Measurements from ENCODE around the gene CDKL2. TPM values are rescaled to one million over a fixed set of nuclear protein-coding genes. Genes with fewer than 3 reads are reported as not detected.

Gene CDKL2
- total RNA-seq, 6 experiments from 2014 or later, result 0.05 TPM; not detected in 5

DNA sequence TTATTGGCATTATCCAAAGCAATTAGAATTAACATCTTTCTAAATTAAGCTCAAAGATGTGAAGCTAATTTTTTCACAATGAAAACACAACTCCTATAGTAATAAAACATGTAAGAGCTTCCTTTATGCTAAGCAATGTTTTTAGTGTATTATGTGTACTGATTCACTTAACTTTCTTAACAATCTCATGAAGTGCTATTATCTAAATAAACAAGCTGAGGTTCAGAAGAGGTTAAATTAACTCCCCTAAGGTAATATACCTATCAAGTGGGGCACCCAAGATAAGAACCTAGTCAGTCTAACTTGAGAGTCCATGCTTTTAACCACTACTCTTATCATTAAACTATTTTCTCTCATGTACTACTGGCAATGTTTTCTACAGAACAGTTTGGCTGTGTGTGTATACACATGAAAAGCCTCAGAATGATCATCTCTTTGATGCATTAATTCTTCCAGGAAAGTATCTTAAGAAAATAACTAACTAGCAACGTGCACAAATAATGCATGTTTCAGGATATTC lies 29.2 kb upstream of the CDKL2 start:
- H3K9me3 ChIP-seq, result no peaks in the 10 kb centered on the region
- ATAC-seq (no peak), DNase-seq (no peak)
- H3K27ac ChIP-seq, result no peak overlapping the region
- intact Hi-C loops (cut with DNase I), result no loop called here
- H3K27me3 ChIP-seq, result no peaks in the 10 kb centered on the region
- H3K4me3 ChIP-seq, result no peak overlapping the region
- H3K4me1 ChIP-seq, result peaks cover 0 to 6% (median 0%) of the 10 kb centered on the region in 4 donors
- H3K36me3 ChIP-seq, result peaks cover 0 to 55% (median 17%) of the 10 kb centered on the region in 4 donors
- no peak for TF ChIP-seq POLR2A (IDR thresholded peaks at IDR 0.05)
- TF ChIP-seq, protein P1, sequence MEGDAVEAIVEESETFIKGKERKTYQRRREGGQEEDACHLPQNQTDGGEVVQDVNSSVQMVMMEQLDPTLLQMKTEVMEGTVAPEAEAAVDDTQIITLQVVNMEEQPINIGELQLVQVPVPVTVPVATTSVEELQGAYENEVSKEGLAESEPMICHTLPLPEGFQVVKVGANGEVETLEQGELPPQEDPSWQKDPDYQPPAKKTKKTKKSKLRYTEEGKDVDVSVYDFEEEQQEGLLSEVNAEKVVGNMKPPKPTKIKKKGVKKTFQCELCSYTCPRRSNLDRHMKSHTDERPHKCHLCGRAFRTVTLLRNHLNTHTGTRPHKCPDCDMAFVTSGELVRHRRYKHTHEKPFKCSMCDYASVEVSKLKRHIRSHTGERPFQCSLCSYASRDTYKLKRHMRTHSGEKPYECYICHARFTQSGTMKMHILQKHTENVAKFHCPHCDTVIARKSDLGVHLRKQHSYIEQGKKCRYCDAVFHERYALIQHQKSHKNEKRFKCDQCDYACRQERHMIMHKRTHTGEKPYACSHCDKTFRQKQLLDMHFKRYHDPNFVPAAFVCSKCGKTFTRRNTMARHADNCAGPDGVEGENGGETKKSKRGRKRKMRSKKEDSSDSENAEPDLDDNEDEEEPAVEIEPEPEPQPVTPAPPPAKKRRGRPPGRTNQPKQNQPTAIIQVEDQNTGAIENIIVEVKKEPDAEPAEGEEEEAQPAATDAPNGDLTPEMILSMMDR (IDR thresholded peaks at IDR 0.05), result no peak
- 92% methylated on average over 1 of the region's 1 CpG for WGBS (ENCODE audit: insufficient coverage, low coverage, low lambda C conversion rate, missing lambda C conversion rate)

GRCh38 chr4:75658876-75659275 lies 28.5 kb upstream of the CDKL2 start:
- peaks cover 0 to 6% (median 0%) of the 10 kb centered on the region in 4 donors for H3K4me1 ChIP-seq
- H3K9me3 ChIP-seq, result no peaks in the 10 kb centered on the region
- no peaks in the 10 kb centered on the region for H3K27me3 ChIP-seq
- TF ChIP-seq POLR2A (IDR thresholded peaks at IDR 0.05), result no peak
- TF ChIP-seq, protein P1 (IDR thresholded peaks at IDR 0.05), result no peak
- intact Hi-C loops (cut with DNase I), result no loop called here
- DNase-seq (no peak), ATAC-seq (no peak)
- no peak overlapping the region for H3K27ac ChIP-seq
- H3K36me3 ChIP-seq, result peaks cover 0 to 61% (median 17%) of the 10 kb centered on the region in 4 donors
- no peak overlapping the region for H3K4me3 ChIP-seq
- 86% methylated on average over 4 of the region's 4 CpGs for WGBS (ENCODE audit: insufficient coverage, low coverage, low lambda C conversion rate, missing lambda C conversion rate)

DNA sequence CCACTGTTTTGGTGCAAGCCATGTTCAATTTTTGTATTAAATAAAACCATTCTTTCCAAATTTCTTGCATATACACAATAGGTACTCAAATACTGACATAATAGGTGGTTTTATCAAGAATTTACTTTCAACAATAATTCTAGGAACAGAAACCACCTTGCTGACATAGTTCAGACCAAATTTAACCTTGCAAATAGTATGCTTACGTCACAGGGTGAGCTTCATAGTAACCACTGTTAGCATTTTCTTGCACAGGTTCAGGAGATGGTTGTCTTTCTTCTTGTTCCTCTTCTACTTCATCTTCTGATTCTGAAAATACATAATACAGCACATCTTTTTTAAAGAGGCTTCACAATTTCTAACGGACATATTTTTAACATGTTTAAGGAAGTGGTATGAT lies 25.2 kb upstream of the CDKL2 start:
- ATAC-seq (no peak), DNase-seq (no peak)
- peaks cover 0 to 69% (median 19%) of the 10 kb centered on the region in 4 donors for H3K36me3 ChIP-seq
- peaks cover 0 to 6% (median 0%) of the 10 kb centered on the region in 4 donors for H3K4me1 ChIP-seq
- no peak overlapping the region for H3K27ac ChIP-seq
- H3K27me3 ChIP-seq, result no peaks in the 10 kb centered on the region
- no peak overlapping the region for H3K4me3 ChIP-seq
- no peaks in the 10 kb centered on the region for H3K9me3 ChIP-seq
- TF ChIP-seq, protein P1 (IDR thresholded peaks at IDR 0.05), result no peak
- TF ChIP-seq POLR2A (IDR thresholded peaks at IDR 0.05), result no peak
- intact Hi-C loops (cut with DNase I), result no loop called here
- WGBS (ENCODE audit: insufficient coverage, low coverage, low lambda C conversion rate, missing lambda C conversion rate), result 73% methylated on average over 2 of the region's 2 CpGs

GRCh38 chr4:75654905-75655304 lies 24.6 kb upstream of the CDKL2 start:
- no peak overlapping the region for H3K4me3 ChIP-seq
- ATAC-seq (no peak), DNase-seq (no peak)
- no peak for TF ChIP-seq POLR2A (IDR thresholded peaks at IDR 0.05)
- TF ChIP-seq, protein P1 (IDR thresholded peaks at IDR 0.05), result no peak
- H3K36me3 ChIP-seq, result peaks cover 0 to 69% (median 19%) of the 10 kb centered on the region in 4 donors
- no peaks in the 10 kb centered on the region for H3K9me3 ChIP-seq
- peaks cover 0 to 6% (median 0%) of the 10 kb centered on the region in 4 donors for H3K4me1 ChIP-seq
- intact Hi-C loops (cut with DNase I), result no loop called here
- WGBS (ENCODE audit: insufficient coverage, low coverage, low lambda C conversion rate, missing lambda C conversion rate), result 88% methylated on average over 1 of the region's 1 CpG
- H3K27me3 ChIP-seq, result no peaks in the 10 kb centered on the region
- H3K27ac ChIP-seq, result no peak overlapping the region

Measured in right lobe of liver (tissue), 6 donors.